Measurements from ENCODE around the gene DOK3. TPM values are rescaled to one million over a fixed set of nuclear protein-coding genes. Genes with fewer than 3 reads are reported as not detected.
A peak's percentile ranks its signal among the peaks of the same experiment; 100 is the strongest.

The DOK3 gene
- total and polyA plus RNA-seq, 2 donors (not counting 1 experiment from before 2014, with no cell fraction given): 103 to 115 TPM

DNA sequence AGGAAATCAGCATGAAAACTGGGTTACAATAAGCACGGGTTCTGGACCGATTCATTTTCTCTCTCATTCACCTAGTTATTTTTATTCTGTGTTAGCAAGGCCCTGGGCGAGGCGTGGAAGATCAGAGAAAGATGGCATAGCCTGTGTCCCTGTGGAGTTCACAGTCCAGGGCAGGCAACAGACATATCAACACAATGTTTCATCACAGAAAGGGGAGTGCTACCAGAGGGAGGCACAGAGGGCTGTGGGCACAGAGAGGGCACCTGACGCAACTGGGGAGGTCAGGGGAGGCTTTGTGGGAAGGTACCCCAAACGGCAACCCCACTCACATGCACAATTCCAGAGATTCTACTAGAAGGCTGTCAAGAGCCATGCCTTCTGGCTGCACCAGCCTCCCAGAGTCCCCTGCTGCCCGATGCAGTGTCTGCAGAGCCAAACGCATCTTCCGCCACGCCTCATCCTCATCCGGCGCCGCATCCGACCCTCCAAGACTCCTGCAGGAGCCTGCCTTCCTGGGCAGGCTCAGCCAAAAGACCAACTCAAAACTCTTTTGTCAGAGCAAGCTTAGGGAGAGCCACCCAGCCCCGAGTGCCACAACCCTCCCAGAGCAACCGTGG is 43.3 kb upstream of the DOK3 start:
- Histone ChIP-seq H3K4me2 (replicated peaks; ENCODE audit: low read depth, low read length, poor library complexity, severe bottlenecking) (peak overlapping the region; percentile 96), H3K9ac (ENCODE audit: low read length) (peak overlapping the region; percentile 85), H3K4me1 (ENCODE audit: control insufficient read depth in 2 of 2, insufficient read depth in 2 of 2, low read length in 2 of 2) (peaks cover 18 to 26% of the 10 kb centered on the region in 2 donors), H3K27me3 (replicated peaks in 1 of 4; ENCODE audit: control extremely low read depth in 1 of 4, control insufficient read depth in 3 of 4, insufficient read depth in 4 of 4, low read length in 3 of 4) (no peaks in the 10 kb centered on the region), H3K36me3 (replicated peaks in 1 of 2; ENCODE audit: control extremely low read depth in 1 of 2, control insufficient read depth in 1 of 2, extremely low read depth in 1 of 2, insufficient read depth in 2 of 2, low read length in 1 of 2) (peaks cover 2 to 15% of the 10 kb centered on the region in 2 experiments), H3K9me3 (ENCODE audit: control extremely low read depth in 1 of 3, control insufficient read depth in 2 of 3, insufficient read depth in 1 of 3, low read length in 2 of 3) (no peaks in the 10 kb centered on the region), H2AFZ (ENCODE audit: insufficient read depth, low read depth, low read length, poor library complexity, severe bottlenecking) (no peak overlapping the region), H4K20me1 (ENCODE audit: control insufficient read depth, insufficient read depth, low read length, poor library complexity, severe bottlenecking) (peaks cover 45% of the 10 kb centered on the region), H3K27ac (ENCODE audit: low read length in 2 of 2) (no peak overlapping the region), H3K79me2 (ENCODE audit: control insufficient read depth, insufficient read depth, low read length) (peaks cover 71% of the 10 kb centered on the region), H3K4me3 (ENCODE audit: control extremely low read depth in 1 of 5, extremely low read depth in 1 of 5, insufficient read depth in 1 of 5, low read depth in 2 of 5, low read length in 4 of 5) (peak overlapping the region; percentile 28 to 84 (median 77))
- H3K4me3 Mint-ChIP-seq: peak overlapping the region; percentile 71
- peak overlapping the region; percentile 28 for H3K27ac Mint-ChIP-seq
- intact Hi-C loops (cut with micrococcal nuclease): no loop called here
- ChIA-PET CTCF (interaction anchor here (0.8 to 1.3 kb wide), 2 partner anchors 44 to 51 kb away, joined by 3 to 7 read pairs; no protein-coding TSS in a partner anchor), POLR2A (no interaction called here)
- no peak for ATAC-seq (ENCODE audit: low read depth)
- peaks cover 35% of the 10 kb centered on the region for H3K4me1 Mint-ChIP-seq
- no peak for DNase-seq
- no peaks in the 10 kb centered on the region for H3K27me3 Mint-ChIP-seq
- TF ChIP-seq EZH2 (IDR thresholded peaks at IDR 0.05; ENCODE audit: borderline replicate concordance, insufficient read depth, low read depth, low read length, poor library complexity, severe bottlenecking): no peak
- TF ChIP-seq, protein P1, sequence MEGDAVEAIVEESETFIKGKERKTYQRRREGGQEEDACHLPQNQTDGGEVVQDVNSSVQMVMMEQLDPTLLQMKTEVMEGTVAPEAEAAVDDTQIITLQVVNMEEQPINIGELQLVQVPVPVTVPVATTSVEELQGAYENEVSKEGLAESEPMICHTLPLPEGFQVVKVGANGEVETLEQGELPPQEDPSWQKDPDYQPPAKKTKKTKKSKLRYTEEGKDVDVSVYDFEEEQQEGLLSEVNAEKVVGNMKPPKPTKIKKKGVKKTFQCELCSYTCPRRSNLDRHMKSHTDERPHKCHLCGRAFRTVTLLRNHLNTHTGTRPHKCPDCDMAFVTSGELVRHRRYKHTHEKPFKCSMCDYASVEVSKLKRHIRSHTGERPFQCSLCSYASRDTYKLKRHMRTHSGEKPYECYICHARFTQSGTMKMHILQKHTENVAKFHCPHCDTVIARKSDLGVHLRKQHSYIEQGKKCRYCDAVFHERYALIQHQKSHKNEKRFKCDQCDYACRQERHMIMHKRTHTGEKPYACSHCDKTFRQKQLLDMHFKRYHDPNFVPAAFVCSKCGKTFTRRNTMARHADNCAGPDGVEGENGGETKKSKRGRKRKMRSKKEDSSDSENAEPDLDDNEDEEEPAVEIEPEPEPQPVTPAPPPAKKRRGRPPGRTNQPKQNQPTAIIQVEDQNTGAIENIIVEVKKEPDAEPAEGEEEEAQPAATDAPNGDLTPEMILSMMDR (IDR thresholded peaks at IDR 0.05): no peak
- WGBS (ENCODE audit: insufficient coverage): 91% methylated on average over 10 of the region's 16 CpGs
- no peaks in the 10 kb centered on the region for H3K9me3 Mint-ChIP-seq (ENCODE audit: insufficient read depth)

DNA sequence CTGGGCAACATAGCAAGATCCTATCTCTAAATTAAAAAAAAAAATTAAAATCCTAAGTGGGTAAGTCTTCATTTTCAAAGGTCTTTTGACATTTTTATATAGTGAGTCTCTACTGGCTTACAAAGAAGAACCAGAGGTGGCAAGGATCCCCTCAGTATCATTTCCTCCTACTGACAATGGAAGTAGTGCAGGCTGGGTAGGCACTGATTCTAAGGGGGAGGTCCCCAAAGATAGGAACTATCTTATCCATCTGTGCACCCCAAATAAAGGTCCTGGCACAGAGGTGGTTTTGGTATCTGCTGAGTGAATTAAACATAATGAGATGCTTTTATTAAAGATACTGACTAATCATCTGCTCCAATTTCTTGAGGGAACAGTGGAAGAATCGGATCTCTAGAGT is 40.5 kb upstream of the DOK3 start:
- Histone ChIP-seq H3K4me2 (replicated peaks; ENCODE audit: low read depth, low read length, poor library complexity, severe bottlenecking) (no peak overlapping the region), H3K36me3 (replicated peaks in 1 of 2; ENCODE audit: control extremely low read depth in 1 of 2, control insufficient read depth in 1 of 2, extremely low read depth in 1 of 2, insufficient read depth in 2 of 2, low read length in 1 of 2) (peaks cover 2 to 21% of the 10 kb centered on the region in 2 experiments), H3K9ac (ENCODE audit: low read length) (no peak overlapping the region), H3K27me3 (replicated peaks in 1 of 4; ENCODE audit: control extremely low read depth in 1 of 4, control insufficient read depth in 3 of 4, insufficient read depth in 4 of 4, low read length in 3 of 4) (no peaks in the 10 kb centered on the region), H4K20me1 (ENCODE audit: control insufficient read depth, insufficient read depth, low read length, poor library complexity, severe bottlenecking) (peaks cover 61% of the 10 kb centered on the region), H3K27ac (ENCODE audit: low read length in 2 of 2) (no peak overlapping the region), H3K4me3 (ENCODE audit: control extremely low read depth in 1 of 5, extremely low read depth in 1 of 5, insufficient read depth in 1 of 5, low read depth in 2 of 5, low read length in 4 of 5) (no peak overlapping the region), H3K9me3 (ENCODE audit: control extremely low read depth in 1 of 3, control insufficient read depth in 2 of 3, insufficient read depth in 1 of 3, low read length in 2 of 3) (no peaks in the 10 kb centered on the region), H3K4me1 (ENCODE audit: control insufficient read depth in 2 of 2, insufficient read depth in 2 of 2, low read length in 2 of 2) (peaks cover 18 to 26% of the 10 kb centered on the region in 2 donors), H2AFZ (ENCODE audit: insufficient read depth, low read depth, low read length, poor library complexity, severe bottlenecking) (no peak overlapping the region), H3K79me2 (ENCODE audit: control insufficient read depth, insufficient read depth, low read length) (peaks cover 86% of the 10 kb centered on the region)
- intact Hi-C loops (cut with micrococcal nuclease): no loop called here
- TF ChIP-seq, protein P1 (IDR thresholded peaks at IDR 0.05): no peak
- no peak for TF ChIP-seq EZH2 (IDR thresholded peaks at IDR 0.05; ENCODE audit: borderline replicate concordance, insufficient read depth, low read depth, low read length, poor library complexity, severe bottlenecking)
- no peak overlapping the region for H3K4me3 Mint-ChIP-seq
- ChIA-PET CTCF (no interaction called here), POLR2A (interaction anchor here (0.5 kb wide), 1 partner anchor 39 kb away, joined by 3 read pairs; no protein-coding TSS in a partner anchor)
- H3K27me3 Mint-ChIP-seq: no peaks in the 10 kb centered on the region
- DNase-seq (peak; percentile 42), ATAC-seq (ENCODE audit: low read depth) (no peak)
- no CpG with 5 or more reads among the region's 1 CpG for WGBS (ENCODE audit: insufficient coverage)
- no peak overlapping the region for H3K27ac Mint-ChIP-seq
- peaks cover 38% of the 10 kb centered on the region for H3K4me1 Mint-ChIP-seq
- H3K9me3 Mint-ChIP-seq (ENCODE audit: insufficient read depth): no peaks in the 10 kb centered on the region
